ENCODE results near the gene KLHL22.
A peak's percentile ranks its signal among the peaks of the same experiment; 100 is the strongest.
"Not testable (repeated sequence)": the region's sequence is repeated elsewhere in the genome, so short reads cannot be mapped to it uniquely, and the experiment has no call there.

The KLHL22 gene

DNA sequence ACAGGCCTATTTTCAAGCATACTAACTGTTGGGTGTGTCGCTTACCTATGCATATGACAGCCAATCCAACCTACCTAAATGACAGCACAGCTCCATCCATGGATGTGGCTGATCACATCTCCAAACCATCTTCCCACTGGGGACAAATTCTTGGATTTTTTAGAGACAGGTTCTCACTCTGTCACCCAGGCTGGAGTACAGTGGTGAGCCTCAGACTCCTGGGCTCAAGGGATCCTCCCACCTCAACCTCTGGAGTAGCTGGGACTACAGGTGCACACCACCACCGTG lies 76.0 kb downstream of the KLHL22 start:
- DNase-seq (ENCODE audit: low read depth): no peak

DNA sequence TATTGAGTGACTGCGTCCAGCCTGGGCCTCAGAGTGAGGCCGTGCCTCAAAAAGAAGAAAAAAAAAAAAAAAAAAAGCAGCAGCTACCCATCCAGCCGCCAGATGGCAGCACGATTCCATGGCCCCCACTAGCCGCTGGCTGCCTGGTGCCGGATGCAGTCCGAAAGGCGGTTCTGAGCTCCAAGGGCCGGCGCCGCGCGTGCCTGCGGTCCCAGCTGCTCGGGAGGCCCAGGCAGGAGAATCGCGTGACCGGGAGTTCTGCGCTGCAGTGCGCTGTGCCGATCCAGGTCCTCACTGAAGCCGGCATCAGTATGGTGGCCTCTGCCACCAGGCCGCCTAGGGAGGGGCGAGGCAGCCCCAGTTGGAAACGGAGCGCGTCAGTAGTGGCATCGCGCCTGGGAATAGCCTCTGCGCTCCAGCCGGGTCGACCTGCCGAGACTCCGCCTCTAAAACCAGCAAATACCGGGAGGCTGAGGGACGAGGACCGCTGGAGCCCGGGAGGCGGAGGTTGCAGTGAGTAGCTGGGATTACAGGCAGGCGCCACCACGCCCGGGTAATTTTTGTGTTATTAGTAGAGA lies 77.3 kb downstream of the KLHL22 start:
- peak; percentile 58 for DNase-seq (ENCODE audit: low read depth)

DNA sequence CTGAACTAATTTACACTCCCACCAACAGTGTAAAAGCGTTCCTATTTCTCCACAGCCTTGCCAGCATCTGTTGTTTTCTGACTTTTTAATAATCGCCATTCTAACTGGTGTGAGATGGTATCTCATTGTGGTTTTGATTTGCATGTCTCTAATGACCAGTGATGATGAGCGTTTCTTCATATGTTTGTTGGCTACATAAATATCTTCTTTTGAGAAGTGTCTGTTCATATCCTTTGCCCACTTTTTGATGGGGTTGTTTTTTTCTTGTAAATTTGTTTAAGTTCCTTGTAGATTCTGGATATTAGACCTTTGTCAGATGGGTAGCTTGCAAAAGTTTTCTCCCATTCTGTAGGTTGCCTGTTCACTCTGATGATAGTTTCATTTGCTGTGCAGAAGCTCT lies 79.9 kb downstream of the KLHL22 start:
- DNase-seq (ENCODE audit: low read depth): not testable (repeated sequence)

DNA sequence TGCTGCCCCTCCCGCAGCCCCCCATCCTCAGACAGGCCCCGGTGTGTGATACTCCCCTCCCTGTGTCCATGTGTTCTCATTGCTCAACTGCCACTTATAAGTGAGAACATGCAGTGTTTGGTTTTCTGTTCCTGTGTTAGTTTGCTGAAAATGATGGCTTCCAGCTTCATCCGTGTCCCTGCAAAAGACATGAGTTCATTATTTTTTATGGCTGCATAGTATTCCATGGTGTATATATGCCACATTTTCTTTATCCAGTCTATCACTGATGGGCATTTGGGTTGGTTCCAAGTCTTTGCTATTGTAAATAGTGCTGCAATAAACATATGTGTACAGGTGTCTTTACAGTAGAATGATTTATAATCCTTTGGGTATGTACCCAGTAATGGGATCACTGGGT lies 80.4 kb downstream of the KLHL22 start:
- DNase-seq (ENCODE audit: low read depth): not testable (repeated sequence)

DNA sequence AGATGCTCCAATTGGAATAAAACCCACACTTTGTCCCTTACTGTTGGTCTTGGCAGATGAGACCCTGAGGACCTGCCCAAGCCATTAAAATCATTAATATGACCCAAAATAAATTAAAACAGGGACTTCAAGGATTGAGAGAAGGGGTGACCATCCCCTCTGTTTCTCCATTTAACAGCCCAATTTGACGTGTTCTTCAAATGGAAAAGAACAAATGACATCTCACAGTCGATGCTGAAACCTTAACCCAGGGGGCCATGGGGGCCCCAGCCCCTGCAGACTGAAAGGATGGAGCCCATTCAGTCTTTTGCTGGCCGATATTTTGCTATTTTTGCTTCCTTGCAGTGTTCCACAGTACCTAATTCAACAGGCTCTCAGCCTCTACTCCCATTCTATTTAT lies 81.1 kb downstream of the KLHL22 start:
- DNase-seq (ENCODE audit: low read depth): no peak

DNA sequence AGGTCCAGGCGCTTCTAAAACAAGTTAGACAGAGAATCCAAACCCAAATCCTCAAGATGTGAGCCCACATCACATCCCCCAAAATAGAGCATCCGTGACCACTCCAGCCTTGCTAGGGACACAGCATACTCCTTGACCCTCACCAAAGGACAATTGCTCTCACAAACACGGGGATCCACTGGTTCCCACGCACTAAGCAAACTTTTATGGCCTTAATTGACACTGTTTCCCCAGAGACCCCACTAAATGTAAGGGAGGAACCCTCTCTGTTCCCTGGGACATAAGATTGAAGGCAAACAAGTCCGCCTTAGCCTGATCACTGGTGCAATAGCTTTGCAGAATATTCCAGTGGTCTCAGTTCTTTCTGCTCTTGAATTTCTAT lies 81.5 kb downstream of the KLHL22 start:
- DNase-seq (ENCODE audit: low read depth): no peak

DNA sequence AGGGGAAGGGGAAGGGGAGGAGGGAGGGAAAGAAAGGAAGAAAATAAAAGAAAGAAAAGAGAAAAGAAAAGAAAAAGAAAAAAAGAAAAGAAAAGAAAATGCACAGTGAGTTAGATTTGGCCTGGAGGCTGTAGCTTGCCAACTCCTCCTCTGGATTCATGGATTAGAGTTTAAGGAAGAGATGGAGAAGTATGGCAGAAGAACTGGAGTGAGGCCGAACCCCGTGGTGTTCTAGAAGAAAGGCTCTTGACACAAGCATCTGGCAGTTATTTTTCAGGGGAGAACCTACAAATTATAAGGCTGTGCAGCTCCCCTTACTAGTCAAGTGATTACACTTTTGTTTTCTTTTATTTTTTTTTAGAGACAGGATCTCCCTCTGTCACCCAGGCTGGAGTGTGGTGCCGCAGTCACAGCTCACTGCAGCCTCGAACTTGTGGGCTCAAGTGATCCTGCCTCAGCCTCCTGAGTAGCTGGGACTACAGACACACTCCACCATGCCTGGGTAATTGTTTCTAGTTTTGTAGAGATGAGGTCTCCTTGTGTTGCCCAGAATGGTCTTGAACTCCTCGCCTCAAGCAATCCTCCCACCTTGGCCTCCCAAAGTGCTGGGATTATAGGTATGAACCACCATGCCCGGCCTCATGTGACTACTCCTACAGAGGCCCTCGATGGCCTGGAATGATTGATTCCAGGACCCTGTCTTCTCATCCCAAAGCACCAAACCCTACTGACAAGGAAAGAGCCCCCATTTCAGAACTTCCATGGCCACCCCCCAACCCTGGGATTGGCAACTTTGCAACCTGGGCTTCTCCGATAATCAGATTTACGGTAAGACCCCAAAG lies 82.2 kb downstream of the KLHL22 start:
- DNase-seq (ENCODE audit: low read depth): no peak

DNA sequence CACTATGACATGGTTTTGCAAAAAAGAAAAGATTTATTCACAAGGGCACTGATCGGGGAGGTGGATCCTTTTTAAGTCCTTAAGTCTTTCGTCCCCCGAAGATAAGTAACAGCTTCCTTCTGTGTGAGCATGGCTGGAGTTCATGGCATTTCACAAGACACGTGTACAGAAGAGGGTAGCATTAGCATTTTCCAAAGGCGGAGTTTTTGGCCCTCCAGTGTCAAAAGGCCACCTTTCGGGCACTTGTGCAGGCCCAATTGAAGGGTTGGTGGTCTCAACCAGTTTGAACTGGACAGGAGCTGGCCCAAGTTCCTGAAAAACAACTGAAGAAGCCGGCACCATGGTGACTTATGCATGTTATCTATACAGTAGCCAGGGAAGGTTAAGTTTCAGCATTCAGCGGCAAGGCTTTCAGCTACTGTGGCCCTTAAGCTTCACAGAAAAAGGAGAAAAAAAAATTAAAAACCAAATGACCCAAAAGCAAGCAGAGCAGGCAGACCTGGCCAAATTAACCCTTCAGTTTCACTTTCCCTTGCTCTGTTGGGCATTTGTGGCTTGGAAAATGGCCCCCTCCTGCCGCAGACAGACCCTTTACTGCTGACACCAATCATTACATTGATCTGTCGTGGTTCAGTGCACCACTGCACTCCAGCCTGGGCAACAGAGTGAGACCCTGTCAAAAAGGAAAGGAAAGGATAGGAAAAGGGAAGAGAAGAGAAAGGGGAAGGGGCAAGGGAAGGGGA lies 83.0 kb downstream of the KLHL22 start:
- no peak for DNase-seq (ENCODE audit: low read depth)

DNA sequence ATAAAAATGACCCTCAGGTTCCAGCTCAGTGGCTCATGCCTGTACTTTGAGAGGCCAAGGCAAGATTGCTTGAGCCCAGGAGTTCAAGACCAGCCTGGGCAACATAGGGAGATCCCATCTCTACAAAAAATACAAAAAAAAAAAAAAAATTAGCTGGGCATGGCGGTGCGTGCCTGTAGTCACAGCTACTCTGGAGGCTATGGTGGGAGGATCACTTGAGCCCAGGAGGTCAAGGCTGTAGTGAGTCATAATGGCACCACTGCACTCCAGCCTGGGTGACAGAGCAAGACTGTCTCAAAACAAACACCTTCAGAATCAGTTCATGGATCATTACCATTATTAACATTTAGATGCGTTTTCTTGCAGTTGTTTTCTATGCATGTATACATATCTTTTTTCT lies 86.2 kb downstream of the KLHL22 start:
- not testable (repeated sequence) for DNase-seq (ENCODE audit: low read depth)

DNA sequence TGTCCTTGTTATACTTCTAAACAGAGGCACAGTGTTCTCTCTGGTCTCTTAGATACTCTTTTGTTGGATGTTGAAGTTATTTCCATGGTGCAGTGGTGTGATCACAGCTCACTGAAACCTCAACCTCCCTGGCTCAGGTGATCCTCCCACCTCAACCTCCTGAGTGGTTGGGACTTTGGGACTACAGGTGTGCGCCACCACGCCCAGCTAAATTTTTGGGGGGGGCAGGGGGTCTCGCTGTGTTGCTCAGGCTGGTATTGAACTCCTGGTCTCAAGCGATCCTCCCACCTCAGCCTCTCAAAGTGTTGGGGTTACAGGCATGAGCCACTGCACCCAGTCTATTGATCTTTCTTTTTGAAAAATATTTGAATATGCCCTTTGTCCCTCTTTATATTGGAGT lies 86.7 kb downstream of the KLHL22 start:
- DNase-seq (ENCODE audit: low read depth): no peak

DNA sequence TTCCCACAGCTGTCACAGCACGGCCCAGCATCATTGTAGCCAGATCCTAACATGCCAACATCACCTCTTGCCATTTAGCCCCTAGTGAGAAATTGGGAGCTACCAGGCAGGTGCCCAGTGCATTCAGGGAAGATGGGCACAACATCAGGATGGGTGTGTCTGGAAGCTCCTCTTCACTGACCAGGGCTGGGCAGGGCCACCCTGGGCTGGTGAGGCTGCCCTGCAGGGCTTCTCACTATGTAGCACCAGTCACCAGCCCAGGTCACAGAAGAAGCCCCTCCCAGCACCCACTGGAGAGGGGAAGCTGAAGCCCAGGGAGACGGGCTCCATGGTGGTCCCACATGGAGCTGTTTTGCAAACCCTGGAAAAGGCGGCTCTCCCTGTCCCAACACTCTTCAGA lies 87.8 kb downstream of the KLHL22 start:
- DNase-seq (ENCODE audit: low read depth): no peak

DNA sequence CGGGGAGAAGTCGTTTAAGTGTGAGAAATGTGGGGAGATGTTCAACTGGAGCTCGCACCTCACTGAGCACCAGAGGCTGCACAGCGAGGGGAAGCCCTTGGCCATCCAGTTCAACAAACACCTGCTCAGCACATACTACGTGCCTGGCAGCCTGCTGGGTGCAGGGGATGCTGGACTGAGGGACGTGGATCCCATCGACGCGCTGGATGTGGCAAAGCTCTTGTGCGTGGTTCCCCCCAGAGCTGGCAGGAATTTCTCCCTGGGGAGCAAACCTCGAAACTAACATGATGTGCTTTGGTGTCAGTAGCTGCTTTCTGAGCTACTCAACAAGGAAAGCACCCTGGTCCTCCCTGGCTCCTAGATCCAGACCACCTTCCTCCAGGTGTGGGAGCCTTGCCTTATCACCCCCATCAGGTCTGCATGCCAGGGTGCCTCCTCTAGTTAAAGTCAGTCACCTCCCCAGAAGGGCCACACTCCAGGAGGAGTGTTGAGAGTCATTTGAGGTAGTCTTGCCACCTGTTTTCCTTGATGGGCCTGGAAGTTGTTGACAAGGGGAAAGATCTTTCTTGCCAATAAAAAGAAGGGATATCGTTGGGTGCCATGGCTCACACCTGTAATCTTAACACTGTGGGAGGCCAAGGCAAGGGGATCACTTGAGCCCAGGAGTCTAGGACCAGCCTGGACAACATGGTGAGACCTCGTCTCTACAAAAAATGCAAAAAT lies 88.7 kb downstream of the KLHL22 start:
- no peak for DNase-seq (ENCODE audit: low read depth)

DNA sequence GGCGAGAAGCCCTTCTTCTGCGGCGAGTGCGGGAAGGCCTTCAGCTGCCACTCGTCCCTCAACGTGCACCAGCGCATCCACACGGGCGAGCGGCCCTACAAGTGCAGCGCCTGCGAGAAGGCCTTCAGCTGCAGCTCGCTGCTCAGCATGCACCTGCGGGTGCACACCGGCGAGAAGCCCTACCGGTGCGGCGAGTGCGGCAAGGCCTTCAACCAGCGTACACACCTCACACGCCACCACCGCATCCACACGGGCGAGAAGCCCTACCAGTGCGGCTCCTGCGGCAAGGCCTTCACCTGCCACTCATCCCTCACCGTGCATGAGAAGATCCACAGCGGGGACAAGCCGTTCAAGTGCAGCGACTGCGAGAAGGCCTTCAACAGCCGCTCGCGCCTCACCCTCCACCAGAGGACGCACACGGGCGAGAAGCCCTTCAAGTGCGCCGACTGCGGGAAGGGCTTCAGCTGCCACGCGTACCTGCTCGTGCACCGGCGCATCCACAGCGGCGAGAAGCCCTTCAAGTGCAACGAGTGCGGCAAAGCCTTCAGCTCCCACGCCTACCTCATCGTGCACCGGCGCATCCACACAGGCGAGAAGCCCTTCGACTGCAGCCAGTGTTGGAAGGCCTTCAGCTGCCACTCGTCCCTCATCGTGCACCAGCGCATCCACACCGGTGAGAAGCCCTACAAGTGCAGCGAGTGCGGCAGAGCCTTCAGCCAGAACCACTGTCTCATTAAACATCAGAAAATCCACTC lies 89.5 kb downstream of the KLHL22 start:
- DNase-seq (ENCODE audit: low read depth): no peak

DNA sequence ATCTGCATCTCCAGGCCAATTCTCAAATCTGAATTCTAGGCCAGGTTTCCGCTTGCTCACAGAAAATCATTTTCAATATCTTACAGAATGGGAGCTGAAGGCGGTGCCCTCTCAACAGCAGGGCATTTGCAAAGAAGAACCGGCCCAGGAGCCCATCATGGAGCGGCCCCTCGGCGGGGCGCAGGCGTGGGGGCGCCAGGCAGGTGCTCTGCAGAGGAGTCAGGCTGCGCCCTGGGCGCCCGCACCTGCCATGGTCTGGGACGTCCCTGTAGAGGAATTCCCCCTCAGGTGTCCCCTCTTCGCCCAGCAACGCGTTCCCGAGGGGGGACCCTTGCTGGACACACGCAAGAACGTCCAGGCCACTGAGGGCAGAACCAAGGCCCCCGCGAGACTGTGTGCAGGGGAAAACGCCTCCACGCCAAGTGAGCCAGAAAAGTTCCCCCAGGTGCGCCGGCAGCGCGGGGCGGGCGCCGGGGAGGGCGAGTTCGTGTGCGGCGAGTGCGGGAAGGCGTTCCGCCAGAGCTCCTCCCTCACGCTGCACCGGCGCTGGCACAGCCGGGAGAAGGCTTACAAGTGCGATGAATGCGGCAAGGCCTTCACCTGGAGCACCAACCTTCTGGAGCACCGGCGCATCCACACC lies 90.2 kb downstream of the KLHL22 start:
- DNase-seq (ENCODE audit: low read depth): no peak

DNA sequence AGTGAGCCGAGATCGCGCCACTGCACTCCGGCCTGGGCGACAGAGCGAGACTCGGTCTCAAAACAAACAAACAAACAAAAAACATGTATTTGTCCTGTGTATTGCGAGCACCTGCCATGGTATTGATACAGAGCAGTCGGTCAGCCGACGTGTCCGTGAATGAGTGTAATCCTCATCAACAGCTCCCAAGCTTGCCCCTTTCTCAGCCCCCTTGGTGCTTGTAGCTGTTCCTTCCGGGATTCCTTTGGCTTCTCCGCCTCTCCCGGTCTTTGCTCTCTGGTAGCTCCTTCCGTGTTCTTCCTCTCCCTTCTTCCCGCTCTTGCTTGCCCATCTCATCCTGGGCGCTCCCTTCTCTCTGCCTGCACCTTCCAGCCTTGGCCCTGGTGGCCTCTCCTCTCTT lies 90.7 kb downstream of the KLHL22 start:
- no peak for DNase-seq (ENCODE audit: low read depth)

DNA sequence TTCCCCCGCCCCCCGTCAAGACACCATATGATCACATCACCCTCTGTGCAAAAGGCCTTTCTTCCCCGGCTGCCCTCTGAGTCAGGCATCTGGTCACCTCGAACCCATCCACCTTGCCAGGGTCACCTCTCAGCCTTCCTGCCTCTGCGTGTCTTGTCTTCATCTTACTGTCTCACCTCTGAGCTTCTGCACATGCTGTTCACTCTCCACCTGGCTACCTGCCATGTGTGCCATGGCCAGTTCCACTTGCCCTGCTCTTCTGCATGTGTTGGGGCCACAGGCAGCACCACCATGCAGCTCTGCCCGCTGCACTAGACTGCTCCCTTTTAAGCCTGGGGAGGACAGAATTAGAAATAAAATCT lies 91.8 kb downstream of the KLHL22 start:
- no peak for DNase-seq (ENCODE audit: low read depth)

DNA sequence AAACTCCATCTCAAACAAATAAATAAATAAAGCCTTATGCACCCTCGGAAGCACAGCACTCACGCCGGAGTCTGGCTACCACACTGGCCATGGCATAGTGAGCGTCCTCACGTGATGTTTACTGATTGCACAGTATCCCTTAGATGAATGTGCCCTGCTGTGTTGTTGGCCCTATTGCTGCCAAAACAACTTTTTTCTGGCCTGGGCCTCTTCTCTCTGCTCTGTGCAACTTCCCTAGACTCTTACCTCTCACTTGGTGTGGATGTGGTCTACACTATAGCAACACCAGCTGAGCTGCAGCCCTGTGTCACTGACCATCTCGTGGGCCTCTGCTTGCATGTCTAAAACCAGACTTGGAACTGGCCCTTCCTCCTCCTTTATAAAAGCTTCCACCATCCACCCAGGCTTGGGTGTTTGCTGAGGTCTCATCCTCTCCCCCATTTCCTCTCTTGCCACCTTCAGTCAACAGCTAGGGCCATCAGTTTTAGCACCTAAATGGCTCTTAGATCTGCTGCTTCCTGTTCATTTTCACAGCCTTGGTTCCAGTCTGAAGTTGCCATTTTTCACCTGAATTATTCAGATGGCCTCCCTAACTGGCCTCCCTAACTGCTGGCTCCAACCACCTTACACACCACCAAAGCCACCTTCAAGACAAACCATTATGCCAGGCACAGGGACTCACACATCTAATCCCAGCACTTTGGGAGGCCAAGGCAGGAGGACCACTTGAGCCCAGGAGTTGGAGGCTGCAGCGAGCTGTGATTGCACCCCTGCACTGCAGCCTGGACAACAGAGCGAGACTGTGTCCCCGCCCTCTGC lies 92.4 kb downstream of the KLHL22 start:
- no peak for DNase-seq (ENCODE audit: low read depth)

DNA sequence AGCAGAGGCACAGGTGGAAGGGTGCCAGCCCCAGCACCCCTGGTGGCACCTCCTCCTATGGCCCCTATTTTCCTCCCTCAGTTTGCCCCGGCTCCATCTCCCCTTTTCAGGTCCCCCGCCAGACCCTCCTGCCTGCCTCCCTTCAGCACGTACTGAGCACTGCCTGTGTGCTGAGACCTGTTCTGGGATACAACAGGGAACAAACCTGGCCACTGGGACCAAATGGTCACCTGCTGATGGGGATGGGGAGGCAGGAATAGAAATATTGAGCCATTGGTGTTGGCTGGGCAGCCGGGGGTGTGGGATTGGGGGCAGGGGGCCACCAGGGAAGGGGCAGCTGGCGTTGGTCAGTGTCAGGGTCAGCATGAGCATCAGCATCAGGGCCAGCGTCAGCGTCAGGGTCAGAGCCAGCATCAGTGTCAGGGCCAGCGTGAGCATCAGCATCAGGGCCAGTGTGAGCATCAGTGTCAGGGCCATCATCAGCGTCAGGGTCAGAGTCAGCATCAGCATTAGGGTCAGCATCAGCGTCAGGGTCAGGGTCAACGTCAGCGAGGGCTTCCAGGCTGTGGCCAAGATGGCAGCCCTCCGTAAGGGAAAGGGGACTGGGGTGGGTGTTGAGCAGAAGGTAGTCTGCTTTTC lies 94.1 kb downstream of the KLHL22 start:
- DNase-seq (ENCODE audit: low read depth): no peak

DNA sequence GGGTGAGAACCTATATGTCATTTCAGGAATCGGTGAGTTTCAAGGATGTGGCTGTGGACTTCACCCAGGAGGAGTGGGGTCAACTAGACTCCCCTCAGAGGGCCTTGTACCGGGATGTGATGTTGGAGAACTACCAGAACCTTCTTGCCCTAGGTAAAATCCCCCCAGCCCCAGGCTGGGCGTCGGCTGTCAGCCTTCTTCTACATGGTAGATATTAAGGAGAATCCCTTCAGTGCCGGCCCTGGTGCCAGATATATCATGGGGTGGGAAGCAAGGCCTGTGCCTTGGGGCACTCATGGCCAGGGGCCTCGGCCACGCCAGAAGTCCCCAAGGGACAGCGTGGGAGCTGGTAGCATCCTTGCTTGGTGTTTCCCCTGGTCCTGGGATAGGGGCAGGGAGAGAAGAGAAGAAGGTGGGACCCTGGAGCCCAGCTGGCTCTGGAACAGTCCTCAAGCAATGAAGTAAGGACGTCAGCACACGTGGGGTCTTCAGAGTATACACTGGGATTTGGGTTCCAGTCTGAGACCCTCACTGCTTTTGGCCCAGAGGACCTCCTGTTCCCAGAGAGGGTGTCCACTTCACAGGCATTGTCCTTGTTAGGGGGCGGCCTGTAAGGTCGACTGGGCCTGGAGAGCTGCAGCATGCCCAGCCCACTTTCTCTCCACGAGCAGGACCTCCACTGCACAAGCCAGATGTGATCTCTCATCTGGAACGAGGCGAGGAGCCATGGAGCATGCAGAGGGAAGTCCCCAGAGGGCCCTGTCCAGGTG lies 94.8 kb downstream of the KLHL22 start:
- DNase-seq (ENCODE audit: low read depth): no peak

Data from HS-5 (cell line).